GM18951 (cell line): ENCODE measurements around the gene RAB3GAP1.
"Not testable (repeated sequence)": the region's sequence is repeated elsewhere in the genome, so short reads cannot be mapped to it uniquely, and the experiment has no call there.

ENCODE experiments used
- POLR2A ChIP-seq: IDR thresholded peaks from 4 replicates; pipeline ENCODE4 v1.6.1; 2011; ENCODE audit warnings: mild to moderate bottlenecking; ENCODE audit not compliant: insufficient read length, insufficient read depth; ENCODE audit errors: extremely low read depth
- in situ Hi-C: fragments of 300-500 bp; cut with MboI; formaldehyde crosslinking; loops from one replicate; pipeline ENCODE4 v1.12.0; 2022; ENCODE audit warnings: low sequenced_read_pairs, mixed read lengths, inconsistent platforms; ENCODE audit not compliant: unreplicated experiment

The RAB3GAP1 gene

DNA sequence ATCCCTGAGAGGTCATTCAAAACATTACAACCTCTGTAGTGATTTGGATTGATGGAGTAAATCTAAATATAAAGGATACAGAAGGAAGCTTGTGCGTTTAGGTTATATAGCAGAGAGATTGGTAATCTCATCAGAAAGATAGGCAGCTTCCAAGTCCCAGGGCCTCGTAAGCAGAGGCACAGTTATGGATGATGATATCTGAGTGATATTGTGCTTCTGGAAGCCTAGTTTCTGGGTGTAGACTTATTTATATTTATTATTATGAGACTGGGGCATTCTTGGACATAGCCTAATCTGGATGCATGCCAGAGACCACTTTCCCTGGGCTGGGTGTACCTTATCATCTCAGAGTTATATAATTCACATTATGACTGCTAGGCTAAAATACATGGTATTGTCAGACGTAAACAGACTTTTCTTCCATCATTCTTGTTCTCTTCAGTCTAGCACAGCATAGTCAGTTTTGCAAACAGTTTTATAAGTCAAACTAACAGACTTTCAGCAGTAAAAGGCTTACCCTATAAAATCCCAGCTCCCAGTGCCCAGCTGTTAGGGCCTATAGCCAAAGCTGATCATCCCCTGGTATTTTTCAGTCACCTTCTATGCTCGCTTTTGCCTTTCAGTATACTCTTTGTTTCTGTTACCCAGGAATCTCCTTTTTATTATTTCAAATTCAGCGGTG, 47.9 kb downstream of the RAB3GAP1 start:
- no peak for TF ChIP-seq POLR2A
- in situ Hi-C loops = no loop called here

- in situ Hi-C loops = no loop called here
- no peak for TF ChIP-seq POLR2A
These were observed 51.8 kb downstream of the RAB3GAP1 start for GRCh38 chr2:135103843-135104242.

DNA sequence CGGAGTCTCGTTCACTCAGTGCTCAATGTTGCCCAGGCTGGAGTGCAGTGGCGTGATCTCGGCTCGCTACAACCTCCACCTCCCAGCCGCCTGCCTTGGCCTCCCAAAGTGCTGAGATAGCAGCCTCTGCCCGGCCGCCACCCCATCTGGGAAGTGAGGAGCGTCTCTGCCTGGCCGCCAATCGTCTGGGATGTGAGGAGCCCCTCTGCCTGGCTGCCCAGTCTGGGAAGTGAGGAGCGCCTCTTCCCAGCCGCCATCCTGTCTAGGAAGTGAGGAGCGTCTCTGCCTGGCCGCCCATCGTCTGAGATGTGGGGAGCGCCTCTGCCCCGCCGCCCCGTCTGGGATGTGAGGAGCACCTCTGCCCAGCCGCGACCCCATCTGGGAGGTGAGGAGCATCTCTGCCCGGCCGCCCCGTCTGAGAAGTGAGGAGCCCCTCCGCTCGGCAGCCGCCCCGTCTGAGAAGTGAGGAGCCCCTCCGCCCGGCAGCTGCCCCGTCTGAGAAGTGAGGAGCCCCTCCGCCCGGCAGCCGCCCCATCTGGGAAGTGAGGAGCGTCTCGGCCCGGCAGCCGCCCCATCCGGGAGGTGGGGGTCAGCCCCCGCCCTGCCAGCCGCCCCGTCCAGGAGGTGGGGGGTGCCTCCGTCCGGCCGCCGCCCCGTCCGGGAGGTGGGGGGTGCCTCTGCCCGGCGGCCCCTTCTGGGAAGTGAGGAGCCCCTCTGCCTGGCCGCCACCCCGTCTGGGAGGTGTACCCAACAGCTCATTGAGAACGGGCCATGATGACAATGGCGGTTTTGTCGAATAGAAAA, 53.6 kb downstream of the RAB3GAP1 start:
- in situ Hi-C loops = not testable (repeated sequence)

DNA sequence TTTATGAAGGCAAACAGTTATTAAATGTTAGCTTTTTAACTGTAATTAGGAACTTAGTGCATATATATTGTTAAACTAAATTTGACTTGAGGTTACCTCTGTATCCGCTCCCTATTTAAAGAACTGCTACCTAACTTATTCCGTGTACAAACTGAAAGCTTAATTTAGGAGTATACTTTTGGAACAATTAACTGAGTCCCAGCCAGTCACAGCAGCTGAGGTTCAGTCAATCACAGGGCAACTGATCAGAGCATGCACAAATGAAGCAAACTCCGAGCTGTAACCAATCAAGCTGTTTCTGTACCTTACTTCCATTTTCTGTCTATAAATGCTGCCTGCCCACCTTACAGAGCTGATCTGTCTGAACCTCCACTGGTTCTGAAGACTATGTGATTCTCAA, 61.2 kb downstream of the RAB3GAP1 start:
- in situ Hi-C loops = no loop called here

DNA sequence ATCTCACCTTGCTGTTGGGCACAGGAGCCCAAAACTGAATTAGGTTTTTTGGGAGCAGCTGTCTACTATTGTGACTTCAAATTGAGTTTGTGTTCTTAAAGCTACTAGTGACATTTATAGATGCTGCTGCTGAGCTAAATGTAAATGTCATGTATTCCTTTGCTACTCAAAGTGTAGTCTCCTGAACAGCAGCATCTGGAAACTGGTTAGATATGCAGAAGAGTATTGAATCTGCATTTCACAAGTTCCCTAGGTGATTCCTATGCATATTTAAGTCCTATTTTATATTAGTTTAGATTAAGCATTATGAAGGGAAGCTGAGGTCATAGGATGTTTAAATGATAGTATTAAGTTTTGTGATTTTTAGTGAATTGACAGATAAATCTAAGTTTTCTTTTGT, 67.5 kb downstream of the RAB3GAP1 start:
- no peak for TF ChIP-seq POLR2A
- in situ Hi-C loops = no loop called here

More for the DNA sequence above, 61.2 kb downstream of the RAB3GAP1 start:
- TF ChIP-seq POLR2A = no peak

- TF ChIP-seq POLR2A = no peak
- in situ Hi-C loops = no loop called here
These were observed 69.0 kb downstream of the RAB3GAP1 start for GRCh38 chr2:135121016-135121657.

DNA sequence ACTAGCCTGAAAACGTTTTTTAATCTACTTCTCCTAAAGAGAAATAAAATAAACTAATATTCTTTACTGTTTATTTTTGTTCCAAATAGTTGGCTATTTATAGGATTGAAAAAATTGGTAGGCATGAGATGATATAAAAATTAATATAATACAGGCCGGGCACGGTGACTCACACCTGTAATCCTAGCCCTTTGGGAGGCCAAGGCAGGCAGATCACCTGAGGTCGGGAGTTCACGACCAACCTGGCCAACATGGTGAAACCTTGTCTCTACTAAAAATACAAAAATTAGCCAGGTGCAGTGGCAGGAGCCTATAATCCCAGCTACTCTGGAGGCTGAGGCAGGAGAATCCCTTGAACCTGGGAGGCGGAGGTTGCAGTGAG, 69.6 kb downstream of the RAB3GAP1 start:
- in situ Hi-C loops = not testable (repeated sequence)

DNA sequence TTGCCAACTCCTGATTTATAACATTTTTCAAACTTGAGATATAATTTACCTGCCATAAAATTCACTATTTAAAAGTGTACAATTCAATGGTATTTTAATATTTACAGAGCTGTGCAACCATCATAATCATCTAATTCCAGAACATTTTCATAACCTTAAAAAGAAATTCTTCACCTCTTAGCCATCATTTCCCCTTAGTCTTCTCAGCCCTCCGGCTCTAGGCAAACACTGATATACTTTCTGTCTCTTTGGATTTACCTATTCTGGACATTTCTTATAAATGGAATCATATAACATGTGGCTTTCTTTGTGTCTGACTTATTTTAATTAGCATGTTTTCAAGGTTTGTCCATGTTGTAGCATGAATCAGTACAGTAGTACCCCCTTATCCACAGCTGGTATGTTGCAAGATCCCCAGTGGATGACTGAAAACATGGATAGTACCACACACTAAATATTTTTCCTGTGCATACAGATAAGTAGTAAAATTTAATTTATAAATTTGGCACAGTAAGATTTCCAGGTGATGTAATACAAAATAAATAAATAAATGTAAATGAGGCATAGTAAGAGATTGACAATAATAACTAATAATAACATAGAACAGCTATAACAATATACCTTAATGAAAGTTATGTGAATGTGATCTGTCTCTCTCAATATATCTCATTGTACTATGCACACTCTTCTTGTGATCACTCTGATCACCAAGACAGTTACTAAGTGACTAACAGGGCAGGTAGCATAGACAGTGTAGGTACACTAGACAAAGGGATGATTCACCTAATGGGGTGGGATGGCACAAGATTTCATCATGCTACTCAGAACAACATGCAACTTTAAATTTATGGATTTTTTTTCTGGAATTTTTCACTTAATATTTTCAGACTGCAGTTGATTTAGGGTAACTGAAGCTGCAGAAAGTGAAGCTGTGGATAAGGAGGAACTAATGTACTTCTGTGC, 73.1 kb downstream of the RAB3GAP1 start:
- in situ Hi-C loops = no loop called here
- no peak for TF ChIP-seq POLR2A

- no peak for TF ChIP-seq POLR2A
- in situ Hi-C loops = no loop called here
These were observed 73.8 kb downstream of the RAB3GAP1 start for GRCh38 chr2:135125940-135126339.

- in situ Hi-C loops = no loop called here
- TF ChIP-seq POLR2A = no peak
These were observed 78.7 kb downstream of the RAB3GAP1 start for GRCh38 chr2:135130751-135131150.

DNA sequence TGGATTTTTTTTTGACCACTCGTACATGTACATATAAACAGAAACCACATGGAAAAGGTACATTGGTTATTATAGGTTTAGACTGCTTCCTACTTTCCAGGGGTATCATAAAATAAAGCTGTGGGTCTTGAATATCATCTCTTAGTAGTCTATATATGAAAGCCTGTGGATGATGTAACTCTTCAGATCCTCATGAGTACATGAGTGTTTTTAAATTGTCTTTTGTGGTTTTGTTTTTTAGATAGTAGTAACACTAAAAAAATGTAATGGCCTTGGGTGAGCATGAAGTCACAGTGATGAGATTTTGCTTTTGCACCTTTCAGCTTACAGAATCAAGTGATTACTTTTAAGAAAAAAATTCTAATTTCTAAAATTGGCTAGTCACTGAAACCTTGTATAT, 80.2 kb downstream of the RAB3GAP1 start:
- in situ Hi-C loops = no loop called here
- no peak for TF ChIP-seq POLR2A

- no peak for TF ChIP-seq POLR2A
- in situ Hi-C loops = no loop called here
These were observed 88.5 kb downstream of the RAB3GAP1 start for GRCh38 chr2:135140606-135141005.

- TF ChIP-seq POLR2A = no peak
- in situ Hi-C loops = no loop called here
These were observed 90.2 kb downstream of the RAB3GAP1 start for GRCh38 chr2:135142323-135142722.
